ENCODE measurements around the gene TIMM44. TPM values are rescaled to one million over a fixed set of nuclear protein-coding genes. Genes with fewer than 3 reads are reported as not detected.

Gene TIMM44
- total and polyA plus RNA-seq, 8 donors = 19.8 to 83.1 (median 27.0) TPM

GRCh38 chr19:7983286-7983950, 40.0 kb upstream of the TIMM44 start:
- ATAC-seq = no peak
- intact Hi-C loops (cut with DNase I) = no loop called here
- peaks cover 0 to 27% (median 12%) of the 10 kb centered on the region in 3 donors for H3K36me3 ChIP-seq
- FAIRE-seq = no peak
- no peak overlapping the region for H3K27ac ChIP-seq
- peak in 2 of 6 donors; percentile 28 to 35 for DNase-seq
- no peak overlapping the region for H3K4me3 ChIP-seq
- WGBS, 2 donors = 93% methylated on average over 18 of the region's 18 CpGs
- no peak for TF ChIP-seq CTCF (IDR thresholded peaks at IDR 0.05)
- H3K9me3 ChIP-seq = no peaks in the 10 kb centered on the region
- no peaks in the 10 kb centered on the region for H3K27me3 ChIP-seq
- peaks cover 0 to 8% (median 0%) of the 10 kb centered on the region in 3 donors for H3K4me1 ChIP-seq

- Histone ChIP-seq H3K27ac (peak overlapping the region in 1 of 4 donors; percentile 28), H3K4me3 (no peak overlapping the region), H3K27me3 (no peaks in the 10 kb centered on the region), H3K36me3 (peaks cover 0 to 30% (median 12%) of the 10 kb centered on the region in 3 donors), H3K4me1 (peaks cover 0 to 8% (median 0%) of the 10 kb centered on the region in 3 donors), H3K9me3 (no peaks in the 10 kb centered on the region)
- WGBS, 2 donors = 80 to 85% methylated on average over 21 of the region's 21 CpGs
- FAIRE-seq (no peak), DNase-seq (peak in 2 of 6 donors; percentile 23 to 50), ATAC-seq (no peak)
- TF ChIP-seq CTCF (IDR thresholded peaks at IDR 0.05) = no peak
- intact Hi-C loops (cut with DNase I) = no loop called here
These were observed 39.2 kb upstream of the TIMM44 start for GRCh38 chr19:7982651-7983099.

- DNase-seq = no peak
- no peak for FAIRE-seq
- Histone ChIP-seq H3K27me3 (no peaks in the 10 kb centered on the region), H3K36me3 (peaks cover 0 to 34% (median 12%) of the 10 kb centered on the region in 3 donors), H3K9me3 (no peaks in the 10 kb centered on the region), H3K4me1 (peaks cover 0 to 4% (median 0%) of the 10 kb centered on the region in 3 donors), H3K27ac (peak overlapping the region in 1 of 4 donors; percentile 28), H3K4me3 (no peak overlapping the region)
- TF ChIP-seq CTCF (IDR thresholded peaks at IDR 0.05) = no peak
- WGBS, 2 donors = 87 to 92% methylated on average over 10 of the region's 10 CpGs
- no peak for ATAC-seq
- intact Hi-C loops (cut with DNase I) = no loop called here
These were observed 38.6 kb upstream of the TIMM44 start for GRCh38 chr19:7982103-7982502.

- DNase-seq (peak in 1 of 6 donors; percentile 39), FAIRE-seq (no peak), ATAC-seq (no peak)
- Histone ChIP-seq H3K4me1 (peaks cover 0 to 3% (median 0%) of the 10 kb centered on the region in 3 donors), H3K9me3 (no peaks in the 10 kb centered on the region), H3K27me3 (no peaks in the 10 kb centered on the region), H3K27ac (no peak overlapping the region), H3K36me3 (peaks cover 0 to 34% (median 12%) of the 10 kb centered on the region in 3 donors), H3K4me3 (no peak overlapping the region)
- intact Hi-C loops (cut with DNase I) = no loop called here
- no peak for TF ChIP-seq CTCF (IDR thresholded peaks at IDR 0.05)
- WGBS, 2 donors = 94 to 95% methylated on average over 7 of the region's 7 CpGs
These were observed 38.2 kb upstream of the TIMM44 start for GRCh38 chr19:7981661-7982060.

GRCh38 chr19:7981199-7981598, 37.7 kb upstream of the TIMM44 start:
- DNase-seq (peak in 1 of 6 donors; percentile 2), ATAC-seq (no peak), FAIRE-seq (no peak)
- no peaks in the 10 kb centered on the region for H3K4me1 ChIP-seq
- H3K27me3 ChIP-seq = no peaks in the 10 kb centered on the region
- H3K27ac ChIP-seq = no peak overlapping the region
- H3K4me3 ChIP-seq = no peak overlapping the region
- H3K9me3 ChIP-seq = no peaks in the 10 kb centered on the region
- intact Hi-C loops (cut with DNase I) = no loop called here
- no peak for TF ChIP-seq CTCF (IDR thresholded peaks at IDR 0.05)
- 76 to 77% methylated on average over 7 of the region's 7 CpGs for WGBS, 2 donors
- peaks cover 0 to 34% (median 12%) of the 10 kb centered on the region in 3 donors for H3K36me3 ChIP-seq

Measured in pancreas (tissue), 10 donors.